HG03159 (cell line): ENCODE results near the gene CSTPP1.
"Not testable (repeated sequence)": the region's sequence is repeated elsewhere in the genome, so short reads cannot be mapped to it uniquely, and the experiment has no call there.

Experiments used
- ATAC-seq: cut with Tn5 transposase; IDR thresholded peaks from one replicate; pipeline ENCODE4 v1.9.1; 2021; ENCODE audit warnings: mild to moderate bottlenecking, moderate library complexity; ENCODE audit not compliant: unreplicated experiment

The CSTPP1 gene

DNA sequence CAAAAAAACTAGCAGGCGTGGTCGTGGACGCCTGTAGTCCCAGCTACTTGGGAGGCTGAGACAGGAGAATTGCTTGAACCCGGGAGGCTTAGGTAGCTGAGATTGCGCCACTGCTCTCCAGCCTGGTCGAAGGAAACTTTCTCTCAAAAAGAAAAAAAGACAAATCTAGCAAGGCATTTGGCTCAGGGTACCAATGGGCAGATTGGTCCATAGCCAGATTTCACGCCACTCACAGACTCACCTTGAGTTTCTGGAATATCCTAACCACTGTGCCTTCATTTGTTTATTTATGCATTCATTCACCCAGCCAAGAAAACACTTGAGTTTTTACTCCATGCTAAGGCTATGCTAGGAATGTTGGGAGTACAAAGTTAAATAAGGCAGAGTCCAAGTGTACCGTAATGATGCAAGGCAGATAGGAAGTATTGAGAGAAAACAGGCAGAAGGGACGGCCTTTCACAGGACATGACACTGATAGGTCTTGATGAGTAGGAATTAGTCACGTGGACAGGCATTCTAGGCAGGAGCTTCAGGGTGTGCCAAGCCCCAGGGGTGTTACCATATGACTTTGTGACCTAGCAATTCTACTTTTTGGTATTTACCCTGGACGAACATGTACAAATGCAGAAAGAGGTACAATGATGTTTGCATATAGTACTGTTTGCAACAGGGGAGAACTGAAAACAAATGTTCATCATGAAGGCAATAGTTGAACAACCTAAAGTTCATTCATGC, 252.7 kb downstream of the CSTPP1 start:
- no peak for ATAC-seq

DNA sequence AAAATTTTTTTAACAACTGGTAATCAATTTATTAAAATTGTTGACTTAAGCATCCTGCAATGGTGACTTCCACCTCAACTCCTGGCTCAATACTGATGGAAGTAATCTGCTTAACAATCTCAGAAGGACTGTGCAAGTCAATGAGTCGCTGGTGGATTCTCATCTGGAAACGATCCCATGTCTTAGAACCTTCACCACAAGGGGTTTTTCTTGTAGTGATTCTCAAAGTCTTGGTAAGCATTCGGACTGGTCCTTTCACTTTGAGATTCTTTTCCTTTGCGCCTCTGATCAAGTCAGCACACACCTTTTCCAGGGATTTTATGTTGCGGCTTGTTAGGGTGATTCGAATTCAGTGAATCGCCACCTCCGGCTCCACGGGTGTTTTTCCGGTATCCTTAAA, 254.6 kb downstream of the CSTPP1 start:
- not testable (repeated sequence) for ATAC-seq

DNA sequence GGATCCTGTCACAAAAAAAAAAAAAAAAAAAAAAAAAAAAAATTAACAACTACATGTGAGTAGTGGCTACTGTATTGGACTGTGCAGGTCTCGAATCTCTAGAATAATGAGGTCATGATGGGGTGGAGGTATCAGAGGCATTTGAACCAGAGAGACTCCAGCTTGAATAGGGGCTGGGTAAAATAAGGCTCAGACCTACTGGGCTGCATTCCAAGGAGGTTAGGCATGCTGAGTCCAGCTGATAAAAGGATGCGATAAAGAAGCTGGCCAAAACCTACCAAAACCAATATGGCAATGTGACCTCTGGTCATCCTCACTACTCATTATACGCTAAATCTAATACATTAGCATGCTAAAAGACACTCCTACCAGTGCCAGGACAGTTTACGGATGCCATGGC, 255.6 kb downstream of the CSTPP1 start:
- ATAC-seq: no peak

DNA sequence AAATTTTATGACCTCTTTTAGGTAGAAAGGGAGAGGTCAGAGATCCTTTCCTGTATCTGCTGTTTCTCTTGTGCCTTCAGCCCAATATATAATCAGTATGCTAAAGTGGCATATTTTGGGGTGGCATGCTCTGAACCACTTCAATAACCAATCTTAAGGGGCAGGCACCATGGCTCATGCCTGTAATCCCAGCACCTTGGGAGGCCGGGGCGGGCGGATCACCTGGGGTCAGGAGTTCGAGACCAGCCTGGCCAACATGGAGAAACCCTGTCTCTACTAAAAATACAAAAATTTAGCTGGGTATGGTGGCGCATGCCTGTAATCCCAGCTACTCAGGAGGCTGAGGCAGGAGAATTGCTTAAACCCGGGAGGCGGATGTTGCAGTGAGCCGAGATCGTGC, 261.6 kb downstream of the CSTPP1 start:
- not testable (repeated sequence) for ATAC-seq

DNA sequence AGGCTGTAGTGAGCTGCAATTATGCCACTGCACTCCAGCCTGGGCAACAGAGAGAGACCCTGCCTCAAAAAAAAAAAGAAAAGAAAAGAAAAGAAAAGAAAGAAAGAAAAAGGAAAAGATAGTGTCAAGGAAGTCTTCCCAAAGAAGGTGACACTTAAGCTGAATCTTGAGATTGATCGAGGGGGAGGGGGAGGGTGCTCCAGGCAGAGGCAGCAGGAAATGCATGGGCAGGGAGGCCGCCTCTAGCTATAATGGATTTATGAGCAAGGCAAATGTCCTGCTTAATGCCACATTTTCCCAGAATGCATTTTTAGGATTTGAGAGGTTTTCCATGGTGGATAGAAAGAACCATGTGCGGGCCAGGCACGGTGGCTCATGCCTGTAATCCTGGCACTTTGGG, 264.5 kb downstream of the CSTPP1 start:
- ATAC-seq: no peak

DNA sequence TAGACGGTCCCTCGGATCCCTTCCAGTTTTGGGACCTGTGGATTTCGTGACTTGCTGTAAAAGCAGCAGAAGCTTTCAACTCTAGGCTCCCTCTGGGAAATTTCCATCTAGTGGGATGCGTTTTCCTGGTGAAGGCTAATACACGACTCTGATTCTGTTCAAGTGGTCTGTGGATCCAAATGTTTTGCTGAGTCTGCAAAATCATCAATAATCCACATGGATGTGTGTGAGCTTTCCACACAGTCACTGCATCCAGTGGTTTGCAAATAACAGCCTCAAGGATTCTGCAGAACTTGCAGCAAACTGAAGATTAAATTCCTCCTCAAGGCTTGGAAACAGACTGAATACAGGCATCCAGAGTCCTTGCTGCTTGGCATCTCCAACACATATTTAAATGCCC, 266.0 kb downstream of the CSTPP1 start:
- no peak for ATAC-seq

DNA sequence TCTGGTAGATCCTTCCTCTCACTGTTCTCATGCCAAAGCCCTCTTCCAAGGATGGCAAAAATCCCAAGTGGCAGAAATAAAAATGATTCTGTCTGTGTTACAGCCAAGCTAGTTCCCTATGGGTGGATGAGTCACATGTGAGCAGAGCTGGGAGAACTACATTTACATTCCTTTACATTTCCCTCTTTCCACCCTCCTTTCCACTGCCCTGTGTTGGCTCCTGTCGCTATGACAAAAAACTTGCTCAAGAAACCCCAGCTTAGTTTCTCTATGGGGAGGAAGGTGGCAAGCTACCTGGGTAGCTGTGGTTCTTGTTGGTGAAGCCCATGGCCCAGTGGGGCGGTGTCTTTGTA, 268.1 kb downstream of the CSTPP1 start:
- no peak for ATAC-seq

DNA sequence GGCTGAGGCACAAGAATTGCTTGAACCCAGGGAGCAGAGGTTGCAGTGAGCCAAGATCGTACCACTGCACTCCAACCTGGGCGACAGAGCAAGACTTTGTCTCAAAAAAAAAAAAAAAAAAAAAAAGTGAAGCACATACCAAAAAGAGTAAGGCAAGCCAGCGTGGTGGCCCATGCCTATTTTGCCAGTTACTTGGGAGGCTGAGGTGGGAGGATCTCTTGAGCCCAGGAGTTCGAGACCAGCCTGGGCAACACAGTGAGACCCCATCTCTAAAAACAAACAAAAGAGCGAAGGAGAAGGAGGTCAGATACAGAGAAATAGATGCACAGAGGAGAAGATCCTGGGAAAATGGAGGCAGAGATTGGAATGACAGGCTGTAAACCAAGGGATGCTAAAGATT, 270.0 kb downstream of the CSTPP1 start:
- ATAC-seq: not testable (repeated sequence)

DNA sequence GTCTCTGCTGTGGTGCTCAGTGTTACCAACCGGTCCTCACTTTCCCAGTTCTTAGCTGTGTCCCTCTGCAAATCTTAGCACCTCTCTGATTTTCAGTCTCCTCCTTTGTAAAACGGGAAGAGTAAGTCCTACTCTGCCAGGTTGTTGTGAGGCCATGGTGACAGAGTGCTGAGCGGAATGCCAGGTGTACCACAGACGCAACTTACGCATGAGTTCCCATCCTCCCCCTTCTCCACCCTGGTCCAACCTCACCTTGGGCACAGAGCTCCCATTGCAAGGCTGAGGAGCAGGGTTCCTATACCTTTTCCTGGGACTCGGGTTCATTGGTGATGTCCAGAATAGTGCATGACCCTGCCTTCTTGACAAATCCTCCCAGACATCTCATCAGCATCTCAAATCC, 270.9 kb downstream of the CSTPP1 start:
- no peak for ATAC-seq

DNA sequence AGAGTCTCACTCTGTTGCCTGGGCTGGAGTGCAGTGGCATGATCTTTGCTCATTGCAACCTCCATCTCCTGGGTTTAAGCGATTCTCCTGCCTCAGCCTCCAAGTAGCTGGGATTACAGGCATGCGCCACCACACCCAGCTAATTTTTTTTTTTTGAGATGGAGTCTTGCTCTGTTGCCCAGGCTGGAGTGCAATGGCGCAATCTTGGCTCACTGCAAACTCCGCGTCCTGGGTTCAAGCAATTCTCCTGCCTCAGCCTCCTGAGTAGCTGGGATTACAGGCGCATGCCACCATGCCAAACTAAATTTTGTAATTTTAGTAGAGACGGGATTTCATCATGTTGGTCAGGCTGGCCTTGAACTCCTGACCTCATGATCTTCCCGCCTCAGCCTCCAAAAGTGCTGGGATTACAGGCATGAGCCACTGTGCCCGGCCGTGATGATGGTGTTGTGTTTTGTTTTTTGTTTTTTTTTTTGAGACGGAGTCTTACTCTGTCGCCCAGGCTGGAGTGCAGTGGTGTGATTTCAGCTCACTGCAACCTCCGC, 271.5 kb downstream of the CSTPP1 start:
- ATAC-seq: not testable (repeated sequence)

DNA sequence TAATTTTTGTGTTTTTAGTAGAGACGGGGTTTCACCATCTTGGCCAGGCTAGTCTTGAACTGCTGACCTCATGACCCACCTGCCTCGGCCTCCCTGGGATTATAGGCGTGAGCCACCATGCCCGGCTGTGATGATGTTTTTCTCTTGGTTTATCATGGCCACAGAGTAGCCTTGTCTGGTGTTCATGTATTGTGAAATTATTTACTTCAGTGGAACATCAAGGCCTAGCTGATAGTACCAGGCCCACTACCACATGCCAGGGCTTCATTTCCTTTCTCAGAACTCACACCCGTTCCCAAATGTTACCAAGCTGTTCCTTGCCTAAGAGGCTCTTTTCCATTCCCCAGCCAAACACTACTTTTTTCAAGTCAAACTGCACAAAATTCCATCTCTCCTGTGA, 272.1 kb downstream of the CSTPP1 start:
- ATAC-seq: no peak
